Keratinocyte (primary cell): Measurements from ENCODE around the gene DCPS. TPM values are rescaled to one million over a fixed set of nuclear protein-coding genes. Genes with fewer than 3 reads are reported as not detected.

ENCODE experiments used
- DNase-seq: peaks from one replicate; pipeline ENCODE4 v3.0.0-alpha.2; 2011; ENCODE audit warnings: low read depth, missing footprints, low spot score
- FAIRE-seq: peaks from 2 replicates; lab custom pipeline; 2011; peaks lifted over from hg19 to GRCh38; lab: Jason Lieb, UNC
- H2AFZ ChIP-seq: 2 replicates; pipeline ENCODE4 v1.6.0; 2012; ENCODE audit warnings: low read length, control low read depth, inconsistent platforms; ENCODE audit not compliant: control insufficient read depth
- H3K27ac ChIP-seq: 2 replicates; pipeline ENCODE4 v1.5.1; 2011; ENCODE audit warnings: low read length; ENCODE audit not compliant: control insufficient read depth, insufficient read depth
- H3K27me3 ChIP-seq: 3 replicates; pipeline ENCODE4 v1.6.0; 2011; ENCODE audit warnings: low read length; ENCODE audit not compliant: control insufficient read depth, insufficient read depth; ENCODE audit errors: extremely low read depth
- H3K36me3 ChIP-seq, 2 experiments: 2 replicates in 1 of 2; 3 replicates in 1 of 2; pipeline ENCODE4 v1.5.1; 2011; ENCODE audit warnings: low read length in 2 of 2, mild to moderate bottlenecking in 1 of 2; ENCODE audit not compliant: control insufficient read depth in 2 of 2, insufficient read depth in 2 of 2; ENCODE audit errors: extremely low read depth in 1 of 2
- H3K4me1 ChIP-seq: 3 replicates; pipeline ENCODE4 v1.5.1; 2011; ENCODE audit warnings: low read length; ENCODE audit not compliant: control insufficient read depth, insufficient read depth; ENCODE audit errors: extremely low read depth
- H3K4me2 ChIP-seq: 3 replicates; pipeline ENCODE4 v1.6.0; 2011; ENCODE audit warnings: low read depth, low read length; ENCODE audit not compliant: control insufficient read depth, insufficient read depth; ENCODE audit errors: extremely low read depth
- H3K4me3 ChIP-seq, 3 experiments: fragments of 200-600 bp in 1 of 3; sonication (generic) in 1 of 3; 2 replicates in 2 of 3; 3 replicates in 1 of 3; pipeline ENCODE4 v1.5.1; 2011 to 2016; ENCODE audit warnings: low read length in 3 of 3, mild to moderate bottlenecking in 3 of 3, control low read depth in 2 of 3, inconsistent platforms in 1 of 3, low read depth in 1 of 3, mixed read lengths in 1 of 3, mixed run types in 1 of 3, moderate library complexity in 1 of 3; ENCODE audit not compliant: control insufficient read depth in 2 of 3, insufficient read depth in 2 of 3; ENCODE audit errors: extremely low read depth in 1 of 3
- H3K79me2 ChIP-seq: 2 replicates; pipeline ENCODE4 v1.6.0; 2012; ENCODE audit warnings: low read length; ENCODE audit not compliant: control insufficient read depth, insufficient read depth
- H3K9ac ChIP-seq: 3 replicates; pipeline ENCODE4 v1.6.0; 2011; ENCODE audit warnings: low read length; ENCODE audit not compliant: control insufficient read depth, insufficient read depth; ENCODE audit errors: extremely low read depth
- H3K9me1 ChIP-seq: 3 replicates; pipeline ENCODE4 v1.6.0; 2011; ENCODE audit warnings: low read length; ENCODE audit not compliant: control insufficient read depth, insufficient read depth; ENCODE audit errors: extremely low read depth
- H3K9me3 ChIP-seq: 2 replicates; pipeline ENCODE4 v1.5.1; 2012; ENCODE audit warnings: low read depth, low read length; ENCODE audit not compliant: control insufficient read depth
- H4K20me1 ChIP-seq: 3 replicates; pipeline ENCODE4 v1.6.0; 2011; ENCODE audit warnings: low read length; ENCODE audit not compliant: control insufficient read depth, insufficient read depth; ENCODE audit errors: extremely low read depth
- CTCF ChIP-seq, 3 experiments: IDR thresholded peaks in 1 of 3; conservative IDR thresholded peaks in 1 of 3; optimal IDR thresholded peaks in 1 of 3; 2 replicates in 2 of 3; 3 replicates in 1 of 3; pipeline versions ENCODE3 to v1.5.1; 2011; ENCODE audit warnings: low read length in 3 of 3, mild to moderate bottlenecking in 3 of 3, moderate library complexity in 2 of 3, control low read depth in 1 of 3, inconsistent platforms in 1 of 3; ENCODE audit not compliant: insufficient read depth in 2 of 3; ENCODE audit errors: extremely low read depth in 1 of 3
- EZH2 ChIP-seq: IDR thresholded peaks from one replicate; pipeline ENCODE4 v1.6.1; 2012; ENCODE audit warnings: inconsistent platforms, mild to moderate bottlenecking, low read length, moderate library complexity
- dilution Hi-C: fragments of 300-500 bp; cut with MboI; formaldehyde crosslinking; loops from one replicate; pipeline ENCODE4 v1.7.0; 2020; ENCODE audit warnings: low sequenced_read_pairs; ENCODE audit not compliant: extremely low pct_ligation_motif_present
- polyA plus RNA-seq, 5 experiments: library from polyadenylated mRNA; depleted of rRNA in 3 of 5; stranded (reverse) in 3 of 5; stranded (forward) in 1 of 5; unstranded in 1 of 5; fragments of >200 nt; gene quantifications; 1 replicate in 1 of 5; 2 replicates in 3 of 5; 3 replicates in 1 of 5; pipeline versions ENCODE4 v1.2.1 to v1.2.3, GENCODE V29; 2011 to 2012; ENCODE audit warnings: missing spikeins in 2 of 5, low read depth in 1 of 5, low replicate concordance in 1 of 5

Gene DCPS
- polyA plus RNA-seq, 1 donor (not counting 4 experiments of a cell fraction or from before 2014, with no cell fraction given), result 31.3 TPM

DNA sequence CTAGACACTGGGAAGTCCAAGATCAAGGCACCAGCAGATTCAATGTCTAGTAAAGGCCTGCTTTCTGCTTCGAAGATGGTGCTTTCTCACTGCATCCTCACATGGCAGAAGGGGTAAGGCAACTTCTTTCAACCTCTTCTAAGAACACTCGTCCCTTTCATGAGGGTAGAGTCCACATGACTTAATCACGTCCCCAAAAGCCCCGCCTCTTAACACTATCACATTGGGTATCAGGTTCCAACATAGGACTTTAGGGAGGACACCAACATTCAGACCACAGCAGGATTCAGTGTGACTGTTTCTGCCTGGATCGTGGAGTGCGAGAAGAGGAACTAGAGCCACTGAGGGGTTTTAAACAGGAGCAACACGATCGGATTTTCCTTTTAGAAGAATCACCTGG lies 24.7 kb upstream of the DCPS start:
- no peak overlapping the region for H3K9ac ChIP-seq
- H3K4me2 ChIP-seq, result no peak overlapping the region
- no peaks in the 10 kb centered on the region for H3K9me3 ChIP-seq
- H4K20me1 ChIP-seq, result no peaks in the 10 kb centered on the region
- TF ChIP-seq EZH2 (no peak), CTCF (optimal IDR thresholded peaks at IDR 0.05 in 1 of 3, IDR thresholded peaks at IDR 0.05 in 1 of 3, conservative IDR thresholded peaks at IDR 0.05 in 1 of 3; ENCODE audit: extremely low read depth in 1 of 3, insufficient read depth in 2 of 3, low read length in 3 of 3) (no peak)
- no peaks in the 10 kb centered on the region for H3K79me2 ChIP-seq
- H2AFZ ChIP-seq, result no peak overlapping the region
- no peak for FAIRE-seq
- H3K9me1 ChIP-seq, result no peaks in the 10 kb centered on the region
- dilution Hi-C loops, result no loop called here
- H3K4me3 ChIP-seq, result no peak overlapping the region
- peaks cover 17% of the 10 kb centered on the region for H3K4me1 ChIP-seq
- no peak for DNase-seq
- no peak overlapping the region for H3K27ac ChIP-seq
- no peaks in the 10 kb centered on the region for H3K27me3 ChIP-seq
- H3K36me3 ChIP-seq, result peaks cover 13 to 19% of the 10 kb centered on the region in 2 experiments

GRCh38 chr11:126280595-126280994 lies 23.3 kb upstream of the DCPS start:
- Histone ChIP-seq H3K27ac (no peak overlapping the region), H4K20me1 (no peaks in the 10 kb centered on the region), H3K4me1 (peaks cover 20% of the 10 kb centered on the region), H3K4me3 (no peak overlapping the region), H3K36me3 (peaks cover 7 to 9% of the 10 kb centered on the region in 2 experiments), H3K4me2 (no peak overlapping the region), H2AFZ (no peak overlapping the region), H3K79me2 (no peaks in the 10 kb centered on the region), H3K9ac (no peak overlapping the region), H3K27me3 (no peaks in the 10 kb centered on the region), H3K9me3 (no peaks in the 10 kb centered on the region), H3K9me1 (no peaks in the 10 kb centered on the region)
- DNase-seq (no peak), FAIRE-seq (no peak)
- dilution Hi-C loops, result no loop called here
- TF ChIP-seq CTCF (optimal IDR thresholded peaks at IDR 0.05 in 1 of 3, IDR thresholded peaks at IDR 0.05 in 1 of 3, conservative IDR thresholded peaks at IDR 0.05 in 1 of 3; ENCODE audit: extremely low read depth in 1 of 3, insufficient read depth in 2 of 3, low read length in 3 of 3), result no peak
- no peak for TF ChIP-seq EZH2
